Neural cell (in vitro differentiated cells): ENCODE measurements around the gene TPSB2.
"Not testable (repeated sequence)": the region's sequence is repeated elsewhere in the genome, so short reads cannot be mapped to it uniquely, and the experiment has no call there.

Experiments used
- CTCF ChIP-seq: fragments of 450-650 bp; IDR thresholded peaks from 2 replicates; pipeline ENCODE4 v1.5.1; 2014; ENCODE audit warnings: antibody characterized with exemption, mild to moderate bottlenecking, moderate library complexity; ENCODE audit not compliant: poor library complexity, severe bottlenecking
- EP300 ChIP-seq: fragments of 450-650 bp; conservative IDR thresholded peaks from 2 replicates; pipeline ENCODE4 v1.6.1; 2014; ENCODE audit warnings: antibody characterized with exemption, mild to moderate bottlenecking, moderate library complexity; ENCODE audit not compliant: poor library complexity, severe bottlenecking
- POLR2AphosphoS5 ChIP-seq: IDR thresholded peaks from 2 replicates; pipeline ENCODE4 v1.6.1; 2012
- REST ChIP-seq: IDR thresholded peaks from 2 replicates; pipeline ENCODE4 v1.6.1; 2012; ENCODE audit warnings: borderline replicate concordance
- SMC3 ChIP-seq: fragments of 450-650 bp; conservative IDR thresholded peaks from 2 replicates; pipeline ENCODE4 v1.6.1; 2014; ENCODE audit warnings: antibody characterized with exemption, mild to moderate bottlenecking, moderate library complexity; ENCODE audit not compliant: poor library complexity
- TAF1 ChIP-seq: IDR thresholded peaks from 2 replicates; pipeline ENCODE4 v1.6.1; 2012; ENCODE audit warnings: low read depth

GRCh38 chr16:1228227-1228626 lies 1.8 kb downstream of the TPSB2 start:
- TF ChIP-seq EP300, CTCF, TAF1, SMC3, POLR2AphosphoS5, REST: not testable (repeated sequence)
